ENCODE measurements around the gene ZBTB20. TPM values are rescaled to one million over a fixed set of nuclear protein-coding genes. Genes with fewer than 3 reads are reported as not detected.

Gene ZBTB20
- total RNA-seq, 1 donor from 2014 or later, result 11.2 TPM

DNA sequence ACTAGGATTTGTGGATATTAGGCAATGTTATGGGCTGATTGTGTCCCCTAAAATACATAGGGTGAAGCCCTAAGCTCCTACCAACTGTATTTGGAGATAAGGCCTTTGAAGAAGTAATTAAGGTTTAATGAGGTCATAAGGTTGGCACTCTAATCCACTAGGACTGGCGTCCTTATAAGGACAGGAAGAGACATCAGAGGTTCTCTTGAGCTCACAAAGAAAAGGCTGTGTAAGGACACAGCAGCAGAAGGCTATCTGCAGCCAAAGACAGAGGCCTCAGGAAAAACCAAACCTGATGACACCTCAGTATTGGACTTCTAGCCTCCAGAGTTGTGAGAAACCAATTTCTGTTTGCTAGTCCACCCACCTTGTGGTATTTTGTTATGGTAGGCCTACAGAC, 416.7 kb downstream of the ZBTB20 start:
- no peak for DNase-seq (ENCODE audit: low read depth)
- H3K4me3 ChIP-seq (ENCODE audit: low read depth, low read length), result no peak overlapping the region
- TF ChIP-seq, protein P1, sequence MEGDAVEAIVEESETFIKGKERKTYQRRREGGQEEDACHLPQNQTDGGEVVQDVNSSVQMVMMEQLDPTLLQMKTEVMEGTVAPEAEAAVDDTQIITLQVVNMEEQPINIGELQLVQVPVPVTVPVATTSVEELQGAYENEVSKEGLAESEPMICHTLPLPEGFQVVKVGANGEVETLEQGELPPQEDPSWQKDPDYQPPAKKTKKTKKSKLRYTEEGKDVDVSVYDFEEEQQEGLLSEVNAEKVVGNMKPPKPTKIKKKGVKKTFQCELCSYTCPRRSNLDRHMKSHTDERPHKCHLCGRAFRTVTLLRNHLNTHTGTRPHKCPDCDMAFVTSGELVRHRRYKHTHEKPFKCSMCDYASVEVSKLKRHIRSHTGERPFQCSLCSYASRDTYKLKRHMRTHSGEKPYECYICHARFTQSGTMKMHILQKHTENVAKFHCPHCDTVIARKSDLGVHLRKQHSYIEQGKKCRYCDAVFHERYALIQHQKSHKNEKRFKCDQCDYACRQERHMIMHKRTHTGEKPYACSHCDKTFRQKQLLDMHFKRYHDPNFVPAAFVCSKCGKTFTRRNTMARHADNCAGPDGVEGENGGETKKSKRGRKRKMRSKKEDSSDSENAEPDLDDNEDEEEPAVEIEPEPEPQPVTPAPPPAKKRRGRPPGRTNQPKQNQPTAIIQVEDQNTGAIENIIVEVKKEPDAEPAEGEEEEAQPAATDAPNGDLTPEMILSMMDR (conservative IDR thresholded peaks at IDR 0.05; ENCODE audit: low read depth, low read length), result no peak

DNA sequence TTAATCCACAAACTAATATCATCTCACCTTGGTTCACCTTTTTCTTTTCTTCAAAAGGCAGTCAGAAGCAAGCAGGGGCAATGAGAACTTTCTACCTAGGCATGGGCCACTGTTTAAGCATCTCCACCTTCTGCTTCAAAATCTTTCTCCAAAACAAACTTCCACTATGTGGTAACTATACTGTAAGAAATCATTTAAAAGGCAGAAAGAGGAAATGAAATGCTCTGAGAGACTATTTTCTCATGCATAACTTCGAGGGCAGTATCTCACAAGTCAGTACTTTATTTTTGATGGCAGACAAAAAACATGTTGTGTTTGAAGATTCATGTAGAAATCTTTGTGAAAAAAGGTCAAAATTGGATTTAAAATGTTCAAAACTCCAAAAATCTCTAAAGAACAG, 419.7 kb downstream of the ZBTB20 start:
- DNase-seq (ENCODE audit: low read depth), result no peak
- TF ChIP-seq, protein P1 (conservative IDR thresholded peaks at IDR 0.05; ENCODE audit: low read depth, low read length), result no peak
- no peak overlapping the region for H3K4me3 ChIP-seq (ENCODE audit: low read depth, low read length)

DNA sequence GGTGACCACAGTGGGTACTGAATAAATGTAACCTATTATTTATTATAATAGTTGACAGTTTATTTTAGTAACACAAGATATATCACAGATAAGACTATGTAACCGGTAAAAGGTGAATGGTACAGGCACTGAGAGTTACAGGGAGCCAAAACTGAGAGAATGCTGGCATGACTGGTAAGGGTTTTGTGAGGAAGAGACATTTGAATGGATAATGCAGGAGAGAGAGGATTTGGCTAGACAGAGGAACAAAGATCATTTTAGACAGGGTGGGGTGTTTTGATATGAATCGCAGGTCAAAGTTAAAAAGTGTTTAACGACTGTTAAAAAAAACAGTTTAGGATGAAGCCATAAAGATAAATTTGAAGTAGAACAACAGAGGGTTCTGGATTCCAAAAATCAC, 421.1 kb downstream of the ZBTB20 start:
- H3K4me3 ChIP-seq (ENCODE audit: low read depth, low read length), result no peak overlapping the region
- TF ChIP-seq, protein P1 (conservative IDR thresholded peaks at IDR 0.05; ENCODE audit: low read depth, low read length), result no peak

DNA sequence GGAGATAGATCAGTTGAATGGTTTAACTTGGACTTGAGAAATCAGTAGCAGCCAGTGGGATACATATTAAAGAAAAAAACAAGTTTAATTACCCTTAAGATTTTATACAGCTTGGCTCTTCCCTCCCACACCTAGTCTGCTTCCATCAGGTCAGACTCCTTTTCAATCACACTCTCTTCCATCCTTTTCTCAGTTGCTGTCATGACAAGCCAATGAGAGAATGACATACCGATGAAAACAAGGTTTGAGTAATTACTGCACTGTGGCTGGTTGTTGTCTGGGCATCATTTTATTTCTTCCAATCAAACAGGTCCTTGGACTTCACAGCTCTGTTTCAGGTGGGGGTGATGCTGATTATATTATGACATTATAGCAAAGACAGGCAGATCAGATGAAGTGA, 424.6 kb downstream of the ZBTB20 start:
- no peak for DNase-seq (ENCODE audit: low read depth)
- no peak overlapping the region for H3K4me3 ChIP-seq (ENCODE audit: low read depth, low read length)
- TF ChIP-seq, protein P1 (conservative IDR thresholded peaks at IDR 0.05; ENCODE audit: low read depth, low read length), result no peak

More for the DNA sequence above, 421.1 kb downstream of the ZBTB20 start:
- DNase-seq (ENCODE audit: low read depth), result no peak

DNA sequence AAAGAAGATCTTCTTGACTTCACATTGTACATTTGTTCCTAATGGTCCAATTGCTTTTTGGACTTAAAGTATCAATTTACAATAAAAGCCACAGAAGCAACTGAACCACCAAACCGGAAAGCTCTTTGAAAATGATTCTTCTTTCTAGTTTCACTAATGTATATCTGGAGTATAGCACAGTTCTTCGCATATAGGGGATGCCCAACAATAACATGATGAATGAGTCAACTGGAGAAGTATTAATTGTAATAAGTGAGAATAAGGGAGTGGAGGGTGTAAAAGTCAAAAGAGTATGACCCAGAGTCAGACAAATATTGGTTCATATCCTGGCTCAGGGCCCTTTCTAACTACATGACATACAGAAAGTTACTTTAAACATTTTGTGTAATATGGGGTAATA, 425.2 kb downstream of the ZBTB20 start:
- H3K4me3 ChIP-seq (ENCODE audit: low read depth, low read length), result no peak overlapping the region
- TF ChIP-seq, protein P1 (conservative IDR thresholded peaks at IDR 0.05; ENCODE audit: low read depth, low read length), result no peak
- DNase-seq (ENCODE audit: low read depth), result no peak

DNA sequence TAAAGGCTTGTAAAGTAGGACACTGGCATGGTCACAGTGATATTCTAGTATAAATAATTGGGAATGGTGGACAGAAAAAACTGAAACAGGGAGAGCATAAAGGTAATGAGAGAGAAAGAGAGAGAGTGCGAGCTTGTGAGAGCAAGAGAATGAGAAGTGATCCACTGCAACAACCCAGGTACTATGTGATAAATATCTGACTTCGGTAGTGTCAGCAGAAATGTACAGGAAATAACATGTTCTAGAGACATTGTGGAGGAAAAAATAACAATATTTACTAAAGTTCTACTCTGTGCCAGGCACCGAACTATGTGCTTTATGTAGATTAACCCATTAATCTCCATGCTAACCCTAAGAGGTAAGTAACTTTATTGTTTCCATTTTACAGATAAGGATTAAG, 425.9 kb downstream of the ZBTB20 start:
- TF ChIP-seq, protein P1 (conservative IDR thresholded peaks at IDR 0.05; ENCODE audit: low read depth, low read length), result no peak
- no peak for DNase-seq (ENCODE audit: low read depth)
- H3K4me3 ChIP-seq (ENCODE audit: low read depth, low read length), result no peak overlapping the region

GRCh38 chr3:114718898-114719210, 428.2 kb downstream of the ZBTB20 start:
- H3K4me3 ChIP-seq (ENCODE audit: low read depth, low read length), result no peak overlapping the region
- peak; percentile 59 for DNase-seq (ENCODE audit: low read depth)
- TF ChIP-seq, protein P1 (conservative IDR thresholded peaks at IDR 0.05; ENCODE audit: low read depth, low read length), result no peak
